Upper lobe of left lung (tissue), 6 donors: ENCODE data around the gene TTC33. TPM values are rescaled to one million over a fixed set of nuclear protein-coding genes. Genes with fewer than 3 reads are reported as not detected.

Experiments
- ATAC-seq, 2 donors: fragments of 200-7000 bp; cut with Tn5 transposase; one replicate each; pipeline ENCODE4 v1.9.1; 2022; ENCODE audit warnings: mild to moderate bottlenecking in 2 of 2, moderate library complexity in 2 of 2; ENCODE audit not compliant: low FRiP score in 2 of 2
- DNase-seq, 2 donors: peaks; one replicate each; pipeline ENCODE4 v3.0.0-alpha.2; 2019 to 2020
- H3K27ac ChIP-seq, 4 donors: fragments of 200-600 bp; sonication (generic); one replicate each; pipeline ENCODE4 v1.5.1; 2016 to 2019
- H3K27me3 ChIP-seq, 4 donors: fragments of 200-600 bp; sonication (generic); one replicate each; pipeline ENCODE4 v1.5.1; 2017 to 2019
- H3K36me3 ChIP-seq, 4 donors: fragments of 200-600 bp; sonication (generic); one replicate each; pipeline ENCODE4 v1.5.1; 2016 to 2019
- H3K4me1 ChIP-seq, 4 donors: fragments of 200-600 bp; sonication (generic); one replicate each; pipeline ENCODE4 v1.5.1; 2018 to 2019
- H3K4me3 ChIP-seq, 4 donors: fragments of 200-600 bp; sonication (generic); one replicate each; pipeline ENCODE4 v1.5.1; 2017 to 2019; ENCODE audit warnings: mild to moderate bottlenecking in 2 of 4, moderate library complexity in 1 of 4
- H3K9me3 ChIP-seq, 4 donors: fragments of 200-600 bp; sonication (generic); one replicate each; pipeline ENCODE4 v1.5.1; 2018 to 2019
- CTCF ChIP-seq, 6 experiments: fragments of 450-650 bp in 4 of 6; fragments of 200-600 bp in 2 of 6; sonication (generic) in 2 of 6; IDR thresholded peaks; one replicate each; pipeline ENCODE4 v1.5.1; 2016 to 2019; ENCODE audit warnings: antibody characterized with exemption in 6 of 6
- EP300 ChIP-seq, 4 donors: sonication (generic); formaldehyde crosslinking; IDR thresholded peaks; one replicate each; pipeline ENCODE4 v1.5.1; 2017; ENCODE audit warnings: antibody characterized with exemption in 4 of 4, control low read depth in 2 of 4
- POLR2A ChIP-seq, 4 donors: fragments of 450-650 bp; IDR thresholded peaks; one replicate each; pipeline ENCODE4 v1.5.1; 2016 to 2017; ENCODE audit warnings: antibody characterized with exemption in 4 of 4, mild to moderate bottlenecking in 2 of 4
- POLR2AphosphoS5 ChIP-seq, 2 donors: sonication (generic); formaldehyde crosslinking; IDR thresholded peaks; one replicate each; pipeline ENCODE4 v1.5.1; 2017; ENCODE audit warnings: antibody characterized with exemption in 2 of 2
- WGBS, 2 donors: methylation state at CpG; one replicate each; pipeline ENCODE4 v1.1.5; 2017 to 2018; 5-methylcytosine and 5-hydroxymethylcytosine counted together
- total RNA-seq, 6 donors: library from RNA; depleted of rRNA in 4 of 6; stranded (reverse); fragments of >200 nt in 4 of 6; gene quantifications; one replicate each; pipeline versions ENCODE4 v1.1.0 to v1.2.1, GENCODE V29; 2016 to 2021
- donor health status: DM: no; HTN: no; CAD: no; lungs with moderate emphysema.
- donor health status: DM: no; HTN: yes; CAD: no; lungs with severe emphysema.

The TTC33 gene
- total RNA-seq, 6 donors from 2014 or later = 13.4 to 34.1 (median 17.1) TPM

GRCh38 chr5:40679913-40680681, 75.7 kb downstream of the TTC33 start, which contains the start of gene PTGER4:
TSS of gene PTGER4 (plus strand) at chr5:40679915. CDS start at chr5:40680994, 1,079 bp downstream.
- peak in 1 of 2 donors; percentile 93 for TF ChIP-seq POLR2AphosphoS5 (IDR thresholded peaks at IDR 0.05)
- no peak for TF ChIP-seq EP300 (IDR thresholded peaks at IDR 0.05)
- TF ChIP-seq POLR2A (IDR thresholded peaks at IDR 0.05) = peak in 3 of 4 donors; percentile 70 to 97 (median 95)
- peak in 1 of 6 experiments; percentile 34 for TF ChIP-seq CTCF (IDR thresholded peaks at IDR 0.05)
- peaks cover 16 to 55% (median 26%) of the 10 kb centered on the region in 4 donors for H3K4me1 ChIP-seq
- H3K4me3 ChIP-seq = peak within 1 kb of the TSS; percentile 12 to 81 (median 74)
- 2 to 3% methylated on average over 14 to 44 of the region's 44 CpGs for WGBS, 2 donors
- no peaks in the 10 kb centered on the region for H3K9me3 ChIP-seq
- no peak for ATAC-seq
- DNase-seq = peak; percentile 26 to 62
- H3K36me3 ChIP-seq = no peaks in the 10 kb centered on the region
- H3K27ac ChIP-seq = peak within 1 kb of the TSS; percentile 82 to 95 (median 89)
- H3K27me3 ChIP-seq = peaks cover 0 to 9% (median under 1%) of the 10 kb centered on the region in 4 donors

GRCh38 chr5:40679148-40679912, 76.4 kb downstream of the TTC33 start:
- ATAC-seq = peak; percentile 96
- H3K9me3 ChIP-seq = no peaks in the 10 kb centered on the region
- DNase-seq = peak; percentile 94 to 98
- TF ChIP-seq POLR2AphosphoS5 (IDR thresholded peaks at IDR 0.05) = peak in 1 of 2 donors; percentile 43
- TF ChIP-seq CTCF (IDR thresholded peaks at IDR 0.05) = peak in 1 of 6 experiments; percentile 27
- no peak for TF ChIP-seq POLR2A (IDR thresholded peaks at IDR 0.05)
- H3K4me1 ChIP-seq = peaks cover 16 to 53% (median 26%) of the 10 kb centered on the region in 4 donors
- peak overlapping the region; percentile 12 to 81 (median 74) for H3K4me3 ChIP-seq
- 1% methylated on average over 21 to 58 of the region's 60 CpGs for WGBS, 2 donors
- peaks cover 0 to 9% (median under 1%) of the 10 kb centered on the region in 4 donors for H3K27me3 ChIP-seq
- peak overlapping the region; percentile 82 to 95 (median 89) for H3K27ac ChIP-seq
- H3K36me3 ChIP-seq = no peaks in the 10 kb centered on the region

DNA sequence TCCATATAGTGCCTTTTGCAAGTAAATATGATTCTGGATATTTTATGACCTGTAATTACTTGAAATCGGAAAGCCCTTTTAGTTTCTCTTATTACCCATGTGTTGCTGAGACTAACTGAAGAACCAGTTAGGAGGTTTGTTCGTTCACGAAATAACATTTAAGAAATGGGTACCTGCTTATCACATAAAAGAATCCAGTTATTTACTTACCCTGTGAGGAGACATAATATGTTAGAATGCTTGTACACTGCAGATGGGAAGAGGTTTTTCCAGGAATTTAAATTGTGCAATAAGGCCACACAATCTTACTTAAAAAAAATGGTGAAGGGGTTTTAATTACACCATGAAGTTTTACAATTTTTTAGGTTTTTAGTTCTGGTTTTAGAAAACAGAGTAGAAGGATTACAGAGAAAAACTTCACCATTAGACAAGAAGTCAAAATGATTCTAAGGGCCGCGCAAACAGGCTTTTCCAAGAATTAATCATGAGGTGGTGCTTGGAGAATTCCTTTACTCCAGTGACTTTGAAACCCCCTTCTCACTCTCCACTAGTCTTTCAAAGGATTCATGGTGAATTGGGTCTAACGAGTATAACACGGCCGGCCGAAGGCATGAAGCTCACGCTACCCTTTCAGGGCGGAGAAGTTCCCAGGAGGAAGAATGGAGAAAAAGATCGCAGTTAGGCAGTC, 77.2 kb downstream of the TTC33 start:
- Histone ChIP-seq H3K27me3 (peaks cover 0 to 9% (median under 1%) of the 10 kb centered on the region in 4 donors), H3K36me3 (no peaks in the 10 kb centered on the region), H3K27ac (peak overlapping the region; percentile 82 to 95 (median 89)), H3K4me1 (peaks cover 16 to 50% (median 26%) of the 10 kb centered on the region in 4 donors), H3K9me3 (no peaks in the 10 kb centered on the region), H3K4me3 (peak overlapping the region; percentile 12 to 81 (median 74))
- 10 to 21% methylated on average over 12 of the region's 12 CpGs for WGBS, 2 donors
- TF ChIP-seq POLR2A (IDR thresholded peaks at IDR 0.05) (no peak), CTCF (IDR thresholded peaks at IDR 0.05) (no peak), POLR2AphosphoS5 (IDR thresholded peaks at IDR 0.05) (no peak), EP300 (IDR thresholded peaks at IDR 0.05) (no peak)
- DNase-seq (no peak), ATAC-seq (no peak)

DNA sequence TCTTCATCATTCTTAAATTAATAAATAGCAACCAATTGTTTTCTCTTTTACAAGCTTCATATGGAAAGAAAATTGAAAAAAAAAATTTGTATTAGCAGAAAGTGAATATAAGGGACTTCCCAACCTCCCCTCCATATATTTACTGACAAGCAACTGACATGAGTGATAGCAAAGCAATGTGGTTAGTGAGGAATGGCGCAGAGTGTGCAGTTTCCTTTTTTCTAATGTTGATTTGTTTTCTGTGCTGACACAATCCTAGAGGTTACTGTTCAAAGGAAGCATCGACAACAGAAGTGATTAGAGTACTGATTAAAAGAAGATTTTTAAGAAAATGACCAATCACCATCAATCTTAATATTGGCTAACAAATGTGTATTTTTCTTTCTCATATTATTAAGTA, 77.7 kb downstream of the TTC33 start:
- DNase-seq = no peak
- ATAC-seq = no peak
- TF ChIP-seq POLR2AphosphoS5 (IDR thresholded peaks at IDR 0.05) = no peak
- TF ChIP-seq POLR2A (IDR thresholded peaks at IDR 0.05) = no peak
- TF ChIP-seq EP300 (IDR thresholded peaks at IDR 0.05) = no peak
- TF ChIP-seq CTCF (IDR thresholded peaks at IDR 0.05) = no peak
- no peaks in the 10 kb centered on the region for H3K36me3 ChIP-seq
- H3K27ac ChIP-seq = peak overlapping the region in 3 of 4 donors; percentile 85 to 95 (median 93)
- no peaks in the 10 kb centered on the region for H3K9me3 ChIP-seq
- peak overlapping the region in 2 of 4 donors; percentile 80 to 81 for H3K4me3 ChIP-seq
- peaks cover 0 to 9% (median under 1%) of the 10 kb centered on the region in 4 donors for H3K27me3 ChIP-seq
- H3K4me1 ChIP-seq = peaks cover 16 to 50% (median 26%) of the 10 kb centered on the region in 4 donors
- 43 to 57% methylated on average over 2 of the region's 2 CpGs for WGBS, 2 donors
